Liver (tissue), 3 donors: ENCODE measurements around the gene PTP4A1.

ENCODE experiments used
- EGR1 ChIP-seq, 2 donors: IDR thresholded peaks; 2 replicates each; pipeline ENCODE4 v1.6.1; 2016 to 2018; ENCODE audit warnings: antibody characterized with exemption in 2 of 2, low read depth in 2 of 2
- FOXA2 ChIP-seq: IDR thresholded peaks from 2 replicates; pipeline ENCODE4 v1.6.1; 2016; ENCODE audit warnings: antibody characterized with exemption
- JUND ChIP-seq, 2 donors: IDR thresholded peaks; 2 replicates each; pipeline ENCODE4 v1.6.1; 2016; ENCODE audit warnings: antibody characterized with exemption in 2 of 2
- RXRA ChIP-seq, 2 donors: IDR thresholded peaks; 2 replicates each; pipeline ENCODE4 v1.6.1; 2017 to 2018; ENCODE audit warnings: antibody characterized with exemption in 2 of 2, mild to moderate bottlenecking in 1 of 2
- TAF1 ChIP-seq: conservative IDR thresholded peaks from 2 replicates; pipeline ENCODE4 v1.6.1; 2016; ENCODE audit warnings: antibody characterized with exemption, mild to moderate bottlenecking
- YY1 ChIP-seq: IDR thresholded peaks from 2 replicates; pipeline ENCODE4 v1.6.1; 2016; ENCODE audit warnings: antibody characterized with exemption, mild to moderate bottlenecking
- TF ChIP-seq, protein P1 (sequence below): fragments of 150-350 bp; IDR thresholded peaks from 2 replicates; pipeline ENCODE4 v1.5.1; 2017; ENCODE audit warnings: improper control_type of control experiment, low read depth, low read length; ENCODE audit not compliant: missing input control
- donor health status: healthy.
- donor health status: healthy.

DNA sequence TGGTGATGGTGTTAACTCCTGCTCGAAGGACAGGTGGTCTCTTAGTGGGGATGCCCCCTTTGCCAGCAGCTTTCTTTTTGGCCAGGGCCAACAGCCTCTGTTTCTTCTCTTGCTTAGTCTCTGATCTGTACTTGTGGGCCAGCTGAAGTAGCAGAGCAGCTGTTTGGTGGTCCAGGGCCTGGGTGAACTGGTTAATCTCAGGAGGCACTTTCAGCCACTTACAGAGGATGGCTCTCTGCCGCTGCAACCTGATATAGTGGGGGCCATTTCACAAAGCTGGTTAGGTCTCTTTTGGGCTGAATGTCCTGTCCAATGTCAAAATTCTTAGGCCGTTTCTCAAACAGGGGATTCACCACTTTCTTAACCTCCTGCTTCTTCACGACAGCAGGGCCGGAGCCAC lies 23.2 kb upstream of the PTP4A1 start:
- TF ChIP-seq TAF1 (no peak), EGR1 (IDR thresholded peaks at IDR 0.05; ENCODE audit: low read depth in 2 of 2) (no peak), JUND (IDR thresholded peaks at IDR 0.05) (no peak), RXRA (IDR thresholded peaks at IDR 0.05) (no peak), FOXA2 (no peak), YY1 (no peak)
- TF ChIP-seq, protein P1, sequence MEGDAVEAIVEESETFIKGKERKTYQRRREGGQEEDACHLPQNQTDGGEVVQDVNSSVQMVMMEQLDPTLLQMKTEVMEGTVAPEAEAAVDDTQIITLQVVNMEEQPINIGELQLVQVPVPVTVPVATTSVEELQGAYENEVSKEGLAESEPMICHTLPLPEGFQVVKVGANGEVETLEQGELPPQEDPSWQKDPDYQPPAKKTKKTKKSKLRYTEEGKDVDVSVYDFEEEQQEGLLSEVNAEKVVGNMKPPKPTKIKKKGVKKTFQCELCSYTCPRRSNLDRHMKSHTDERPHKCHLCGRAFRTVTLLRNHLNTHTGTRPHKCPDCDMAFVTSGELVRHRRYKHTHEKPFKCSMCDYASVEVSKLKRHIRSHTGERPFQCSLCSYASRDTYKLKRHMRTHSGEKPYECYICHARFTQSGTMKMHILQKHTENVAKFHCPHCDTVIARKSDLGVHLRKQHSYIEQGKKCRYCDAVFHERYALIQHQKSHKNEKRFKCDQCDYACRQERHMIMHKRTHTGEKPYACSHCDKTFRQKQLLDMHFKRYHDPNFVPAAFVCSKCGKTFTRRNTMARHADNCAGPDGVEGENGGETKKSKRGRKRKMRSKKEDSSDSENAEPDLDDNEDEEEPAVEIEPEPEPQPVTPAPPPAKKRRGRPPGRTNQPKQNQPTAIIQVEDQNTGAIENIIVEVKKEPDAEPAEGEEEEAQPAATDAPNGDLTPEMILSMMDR: no peak
